GM21528 (cell line): ENCODE data around the gene CTXN3.

Experiments used
- ATAC-seq: cut with Tn5 transposase; IDR thresholded peaks from one replicate; pipeline ENCODE4 v1.9.1; 2021; ENCODE audit warnings: mild to moderate bottlenecking, moderate library complexity; ENCODE audit not compliant: unreplicated experiment, low FRiP score

The CTXN3 gene

GRCh38 chr5:127649018-127649439, at the start of gene CTXN3:
CTXN3 (plus strand) TSS chr5:127649082; CDS start chr5:127657522, 8,440 bp downstream.
- ATAC-seq: no peak

DNA sequence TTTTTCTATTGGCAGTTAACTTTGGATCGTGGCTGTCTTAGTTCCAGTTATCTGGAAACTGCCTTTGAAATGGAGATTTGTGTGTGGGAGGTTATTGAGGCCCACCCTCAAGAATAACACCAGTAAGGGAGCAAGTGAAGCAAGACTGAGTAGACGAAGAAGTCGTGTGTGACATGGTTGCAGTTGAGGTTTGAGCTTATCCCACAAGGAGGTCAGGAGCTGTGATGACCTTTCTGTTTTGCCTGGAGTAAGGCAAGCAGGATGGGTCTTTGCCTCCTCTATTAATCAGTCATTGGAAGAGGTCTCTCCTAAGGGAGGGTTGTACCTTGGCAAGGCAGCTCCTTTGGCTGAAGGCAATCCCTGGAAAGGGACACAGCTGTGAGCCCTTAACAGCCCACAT, 49.6 kb upstream of the CTXN3 start:
- no peak for ATAC-seq

DNA sequence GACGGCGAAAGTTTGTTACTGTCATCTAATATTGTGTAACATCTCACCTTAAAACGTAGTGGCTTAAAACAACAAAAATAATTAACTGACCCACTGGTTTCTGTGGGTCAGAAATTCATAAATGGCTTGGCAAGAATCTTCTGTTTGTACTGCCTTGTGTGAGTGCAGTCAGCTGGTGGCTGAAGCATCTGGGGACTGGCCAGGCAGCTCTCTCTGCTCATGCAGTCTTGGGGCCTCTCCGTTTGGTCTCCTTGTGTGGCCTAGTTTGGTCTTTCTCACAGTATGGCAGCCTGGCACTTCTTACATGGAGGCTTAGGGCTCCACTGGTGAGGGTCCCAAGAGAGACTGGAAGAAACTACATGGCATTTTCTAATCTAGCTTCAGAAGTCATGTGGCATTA, 49.0 kb upstream of the CTXN3 start:
- no peak for ATAC-seq

- ATAC-seq: no peak
Observed at GRCh38 chr5:127601111-127601510, 47.8 kb upstream of the CTXN3 start.

DNA sequence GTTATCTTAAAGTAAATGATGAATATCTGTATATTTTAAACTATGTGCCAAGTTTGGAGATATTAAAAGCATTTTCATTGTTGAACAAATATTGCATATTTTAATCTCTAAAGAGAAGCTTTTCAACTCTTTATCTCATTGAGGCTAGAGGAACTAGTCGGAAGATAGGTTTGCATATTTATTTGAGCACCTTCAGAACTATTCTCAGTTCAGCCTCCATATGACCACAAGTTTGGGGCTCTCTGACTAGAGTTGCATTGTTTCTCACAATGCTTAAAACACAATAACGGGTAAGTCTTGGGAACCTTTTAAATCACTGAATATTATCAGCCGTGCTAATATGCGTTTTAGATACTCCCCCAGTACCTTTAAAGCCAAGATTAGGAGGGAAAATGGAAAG, 47.3 kb upstream of the CTXN3 start:
- ATAC-seq: no peak

DNA sequence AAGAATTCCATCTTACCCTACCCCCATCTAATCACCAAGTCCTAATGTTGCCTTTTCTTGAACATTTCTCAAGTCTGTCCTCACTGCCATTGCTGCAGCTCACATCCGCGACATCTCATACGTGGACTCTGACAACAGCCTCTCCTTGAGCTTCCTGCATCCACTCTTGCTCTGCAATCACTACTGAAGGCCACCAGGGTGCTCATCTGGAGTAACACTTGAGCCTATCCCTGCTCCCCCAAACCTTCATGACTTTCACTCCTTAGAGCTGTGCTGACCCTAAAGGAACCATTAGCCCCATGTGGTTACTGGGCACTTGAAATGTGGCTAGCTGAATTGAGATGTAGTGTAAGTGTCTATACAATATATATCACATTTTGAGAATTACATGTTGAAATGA, 46.4 kb upstream of the CTXN3 start:
- no peak for ATAC-seq

DNA sequence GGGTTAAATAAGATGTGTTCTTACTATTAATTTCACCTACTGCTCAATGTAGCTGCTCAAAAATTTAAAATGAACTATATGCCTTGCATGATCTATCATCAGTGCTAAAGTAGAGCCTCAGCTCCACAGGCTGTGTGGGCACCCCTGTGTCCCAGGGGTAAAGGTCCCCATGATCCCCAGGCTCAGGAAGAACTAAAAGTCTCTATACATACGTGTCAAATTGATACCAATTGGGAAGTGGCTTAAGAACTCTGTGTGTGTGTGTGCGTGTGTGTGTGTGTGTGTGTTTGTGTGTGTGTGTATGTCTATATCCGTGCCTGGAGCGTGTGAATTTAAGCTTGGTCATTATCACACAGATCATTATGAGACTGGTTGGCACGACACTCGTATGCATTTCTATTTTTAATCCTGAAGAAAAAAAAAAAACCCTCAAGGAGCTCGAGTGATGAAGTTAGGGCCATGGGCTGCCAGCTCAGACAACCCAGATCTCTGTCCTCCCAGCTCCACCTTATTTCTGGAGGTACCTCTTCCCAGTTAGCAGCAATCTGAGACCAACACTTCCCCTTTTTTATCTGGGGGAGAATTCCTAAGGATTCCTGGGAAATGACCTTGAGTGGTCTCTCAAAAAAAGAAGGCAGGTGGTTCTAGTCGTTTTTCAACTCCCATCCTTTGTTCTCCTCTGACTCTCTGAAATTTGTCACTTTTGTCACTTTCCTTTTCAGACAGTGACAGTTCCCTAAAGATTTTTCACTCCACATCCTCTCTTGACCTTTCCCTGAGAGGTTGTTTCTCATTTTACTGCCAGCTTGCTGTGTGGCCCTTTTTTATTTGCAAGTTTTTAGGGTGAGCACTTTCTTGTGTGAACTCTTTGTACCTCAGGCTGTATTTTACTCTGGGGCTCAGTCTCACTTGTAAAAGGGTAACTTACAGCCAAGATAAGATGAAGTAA, 45.7 kb upstream of the CTXN3 start:
- no peak for ATAC-seq

DNA sequence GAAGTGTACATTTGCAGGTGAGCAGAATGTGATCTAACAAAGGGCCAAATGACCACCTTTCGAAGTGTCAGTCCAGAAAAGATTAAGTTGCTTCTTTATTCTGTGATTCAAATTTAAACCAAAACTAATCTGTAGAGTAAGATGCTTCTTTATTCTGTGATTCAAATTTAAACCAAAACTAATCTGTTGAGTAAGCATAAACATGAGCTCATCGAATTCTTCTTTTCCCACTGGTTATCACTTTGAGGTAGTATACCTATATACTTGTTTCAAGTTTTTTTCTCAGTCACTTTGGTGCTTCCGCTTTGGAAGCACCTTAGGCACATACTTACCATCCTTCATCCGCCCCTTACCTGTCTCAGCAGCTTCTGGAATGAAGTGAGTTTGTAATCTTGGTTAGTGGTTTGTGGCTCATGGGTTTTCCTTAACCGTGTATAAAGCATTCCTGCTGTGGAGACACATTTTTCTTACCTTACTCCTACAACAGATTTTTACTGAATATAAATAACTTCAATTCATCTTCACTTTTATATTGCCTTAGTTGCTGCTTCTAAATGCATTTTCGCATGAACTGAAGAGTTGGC, 40.7 kb upstream of the CTXN3 start:
- no peak for ATAC-seq

DNA sequence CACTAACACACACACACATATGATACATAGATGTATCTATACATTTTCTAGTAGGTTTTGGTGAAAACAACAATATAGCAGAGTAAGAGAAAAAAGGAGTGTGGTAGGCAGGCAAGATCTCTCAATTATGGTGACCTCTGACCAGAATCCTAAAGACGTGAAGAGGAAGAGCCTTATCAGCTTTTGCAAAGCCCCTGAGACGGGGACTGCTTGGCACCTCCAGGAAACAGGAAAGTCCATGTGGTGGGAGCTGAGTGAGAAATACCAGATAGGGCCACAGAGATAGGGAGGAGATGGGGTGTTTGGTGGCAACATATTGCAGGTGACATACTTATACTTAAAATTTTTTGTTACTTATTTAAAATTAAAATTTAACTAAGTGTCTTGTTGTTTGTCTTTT, 39.9 kb upstream of the CTXN3 start:
- ATAC-seq: no peak

DNA sequence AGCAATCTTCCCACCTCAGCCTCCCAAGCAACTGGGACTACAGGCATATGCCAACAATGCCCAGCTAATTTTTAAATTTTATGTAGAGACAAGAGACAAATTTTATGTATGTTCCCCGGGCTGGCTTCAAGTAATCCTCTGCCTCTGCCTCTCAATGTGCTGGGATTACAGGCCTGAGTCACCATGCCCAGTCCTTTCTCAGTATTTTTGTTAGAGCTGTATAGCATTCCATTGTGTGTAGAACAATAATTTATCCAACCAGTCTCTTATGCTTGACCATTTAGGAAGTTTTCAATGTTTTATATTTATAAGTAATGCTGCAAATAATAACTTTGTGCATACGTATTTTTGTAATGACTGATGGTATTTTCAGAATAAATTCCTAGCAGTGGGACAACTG, 38.9 kb upstream of the CTXN3 start:
- no peak for ATAC-seq

GRCh38 chr5:127612441-127613141, 36.3 kb upstream of the CTXN3 start:
- ATAC-seq: no peak

- ATAC-seq: no peak
Observed at GRCh38 chr5:127615916-127616315, 33.0 kb upstream of the CTXN3 start.

DNA sequence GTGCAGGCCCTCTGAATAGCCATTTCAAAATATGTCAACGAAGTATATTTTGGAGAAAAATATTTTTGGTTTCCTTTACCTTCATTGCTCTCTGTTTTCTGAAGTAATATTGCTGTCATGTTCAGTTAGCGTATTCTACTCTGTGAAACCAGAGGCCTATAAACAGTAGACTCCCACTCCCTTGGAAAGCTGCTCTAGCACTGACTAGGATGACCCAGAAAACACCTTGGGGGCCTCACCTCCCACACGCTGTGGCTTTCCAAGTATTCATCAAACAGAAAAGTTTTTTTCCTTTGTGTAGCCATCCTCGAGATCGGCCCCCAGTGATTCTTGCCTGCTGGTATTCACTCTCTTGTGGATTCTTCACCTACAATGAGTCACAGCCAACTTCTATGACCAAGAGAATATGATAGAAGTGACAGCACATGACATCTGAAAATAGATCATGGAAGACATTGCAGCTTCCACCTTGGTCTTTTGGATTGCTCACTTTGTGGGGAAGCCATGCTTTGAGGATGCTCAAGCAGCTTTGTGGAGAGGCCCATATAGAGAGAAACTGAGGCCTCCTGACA, 28.9 kb upstream of the CTXN3 start:
- no peak for ATAC-seq

GRCh38 chr5:127621601-127622325, 27.1 kb upstream of the CTXN3 start:
- no peak for ATAC-seq

DNA sequence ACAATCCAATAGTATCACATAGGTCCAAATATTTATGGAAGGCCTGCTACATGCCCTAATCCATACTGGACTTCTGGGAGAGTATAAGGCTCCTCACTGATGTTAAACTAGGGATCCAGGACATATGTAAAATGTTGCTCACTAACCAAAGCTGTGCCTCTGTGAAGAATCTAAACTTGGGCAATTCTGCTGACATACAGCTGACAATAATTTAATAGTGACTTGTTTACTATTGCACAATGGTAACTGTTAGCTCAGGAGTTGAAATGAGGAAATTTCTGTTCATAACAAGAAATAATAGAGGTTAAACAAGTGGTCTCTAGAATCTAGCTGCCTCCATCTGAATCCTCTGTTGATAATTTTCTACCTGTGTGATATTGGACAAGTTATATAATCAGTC, 14.9 kb upstream of the CTXN3 start:
- ATAC-seq: no peak

GRCh38 chr5:127639828-127640227, 9.1 kb upstream of the CTXN3 start:
- no peak for ATAC-seq

DNA sequence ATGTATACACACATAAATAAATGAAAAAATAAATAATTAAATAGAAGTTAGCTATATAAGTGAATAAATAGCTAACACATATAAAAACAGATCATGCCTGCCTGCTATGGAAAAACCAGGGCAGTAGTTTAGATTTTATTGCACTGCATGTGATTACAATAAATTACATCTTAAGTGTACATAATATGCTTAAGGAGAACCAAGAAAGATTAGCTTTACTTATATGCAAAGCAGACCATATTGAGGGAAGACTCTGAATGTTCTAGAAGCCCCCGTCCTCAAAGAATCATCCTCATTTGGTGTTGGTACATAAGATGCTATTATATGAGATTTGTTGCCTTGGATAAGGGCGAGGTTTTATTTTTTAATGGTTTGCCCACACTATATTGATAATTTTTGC, 5.9 kb upstream of the CTXN3 start:
- ATAC-seq: no peak

- ATAC-seq: no peak
Observed at GRCh38 chr5:127643607-127644006, 5.3 kb upstream of the CTXN3 start.

DNA sequence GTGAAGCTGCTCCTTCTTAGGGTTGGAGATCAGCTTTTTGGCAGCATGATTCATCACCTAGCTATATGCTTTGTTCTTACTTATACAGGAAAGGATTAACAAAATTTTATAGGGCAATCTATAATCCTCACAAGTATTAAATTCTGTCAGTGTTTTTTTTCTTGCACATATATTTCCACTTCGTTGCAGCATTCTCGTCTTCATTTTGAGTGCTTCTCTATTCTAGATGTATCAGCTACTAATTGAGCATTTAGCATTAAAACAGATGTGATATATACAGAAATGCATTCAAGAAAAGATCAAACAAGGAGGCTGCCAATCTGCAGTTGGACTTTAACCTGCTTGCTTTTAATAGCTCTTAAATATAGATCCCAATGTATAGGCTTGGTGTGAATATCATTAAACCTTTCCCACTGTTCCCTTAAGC, 3.6 kb upstream of the CTXN3 start:
- ATAC-seq: no peak

DNA sequence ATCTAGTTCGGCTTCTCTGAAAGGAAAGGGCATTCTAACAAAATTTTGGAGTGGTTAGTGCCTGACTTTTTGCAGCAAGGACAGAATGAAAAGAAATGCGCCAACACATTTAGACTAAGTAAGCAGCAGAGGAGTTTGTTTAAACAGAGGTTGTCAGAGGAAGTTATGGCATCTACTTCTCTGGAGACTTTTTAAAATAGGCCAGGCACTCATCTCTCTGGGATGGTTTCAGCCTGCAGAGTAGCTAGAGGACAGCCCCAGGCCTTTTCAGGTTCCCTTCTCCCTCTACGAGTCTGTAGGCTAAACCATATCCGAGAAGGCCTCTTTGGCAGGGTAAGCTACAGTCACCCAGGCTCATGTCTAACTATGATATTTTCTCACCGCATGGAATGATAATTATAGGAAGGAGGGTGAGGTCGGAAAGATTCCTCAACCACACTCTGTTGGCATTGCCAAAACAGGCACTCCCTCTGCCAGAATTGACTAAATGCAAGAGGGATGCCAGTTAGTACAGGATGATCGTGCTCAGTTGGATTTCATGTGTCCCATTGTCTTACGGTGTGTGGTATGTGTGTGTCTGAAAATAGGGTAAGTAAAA, 1.4 kb upstream of the CTXN3 start:
- no peak for ATAC-seq
